Erythroblast (primary cell): Measurements from ENCODE around the gene NDUFAF8.

Experiments
- DNase-seq, 2 experiments: peaks; one replicate each; lab custom pipeline; 2025; lab: John Stamatoyannopoulos, UW
- GATA1 ChIP-seq: IDR thresholded peaks from 2 replicates; pipeline ENCODE4 v1.6.1; 2011; ENCODE audit warnings: low read depth, mild to moderate bottlenecking, control low read depth, low read length, moderate library complexity
- POLR2A ChIP-seq: IDR thresholded peaks from 2 replicates; pipeline ENCODE4 v1.6.1; 2011; ENCODE audit warnings: mild to moderate bottlenecking, low read length

NDUFAF8 gene

DNA sequence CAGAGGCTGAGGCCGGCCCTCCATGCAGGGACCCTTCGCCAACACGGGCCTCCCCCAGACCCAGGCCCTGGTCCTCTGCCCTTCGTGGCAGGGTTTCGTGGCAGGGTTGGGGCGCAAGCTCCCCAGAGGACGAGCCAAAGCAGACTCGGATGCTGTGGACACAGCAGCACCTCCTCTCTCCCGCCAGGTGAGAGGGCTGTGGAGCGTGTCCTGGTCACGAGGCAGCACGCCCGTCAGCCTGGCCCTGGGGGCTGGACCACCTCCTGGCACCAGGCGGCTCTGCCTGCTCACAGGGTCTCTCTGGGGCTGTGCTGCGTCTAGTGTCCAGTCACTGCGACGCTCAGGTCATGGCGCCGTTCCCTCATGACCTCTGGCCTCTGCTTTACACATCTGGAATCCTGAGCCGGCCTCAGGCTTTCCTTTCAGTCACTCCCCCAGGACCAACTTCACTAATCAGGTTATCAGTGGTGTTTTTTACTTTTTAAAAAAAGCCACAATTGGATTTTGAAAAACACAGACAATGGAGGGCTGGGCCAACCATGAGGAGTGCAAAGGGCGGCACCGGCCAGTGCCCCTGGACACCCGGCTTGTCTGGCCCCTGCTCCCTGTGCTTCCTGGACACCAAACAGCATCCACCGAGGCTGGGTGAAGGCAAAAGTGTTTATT is 5.4 kb downstream of the NDUFAF8 start:
- no peak for TF ChIP-seq GATA1
- TF ChIP-seq POLR2A = peak; percentile 42
- DNase-seq = no peak

DNA sequence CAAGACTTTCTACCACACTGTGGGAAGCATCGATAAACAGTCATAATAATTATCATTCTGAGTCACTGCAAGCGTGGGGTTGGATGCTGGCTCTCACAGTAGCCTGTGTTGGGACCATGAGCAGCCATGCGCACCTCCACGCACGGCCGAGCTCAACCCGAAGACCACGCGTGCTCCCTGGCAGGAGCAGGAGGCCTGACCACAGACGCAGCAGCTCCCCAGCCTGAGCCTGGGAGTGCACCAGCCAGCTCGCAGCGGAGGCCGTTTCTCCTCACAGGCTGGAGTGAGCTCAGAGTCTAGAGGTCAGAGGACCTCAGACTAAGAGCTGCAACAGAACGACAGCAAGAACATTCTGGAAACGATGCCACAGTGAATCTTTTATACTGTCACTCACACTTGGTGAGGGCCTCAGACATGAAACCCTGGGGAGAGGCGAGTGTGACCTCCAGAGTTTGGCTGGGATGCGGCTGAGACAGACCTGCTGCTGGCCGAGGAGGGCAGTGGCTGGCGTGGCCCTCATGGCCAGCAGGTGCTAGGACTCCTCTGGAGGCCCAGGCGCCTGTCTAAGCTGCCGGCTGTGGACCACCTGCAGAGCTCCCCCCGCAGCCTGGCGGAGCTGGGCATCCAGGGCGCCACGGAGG is 6.0 kb downstream of the NDUFAF8 start:
- no peak for TF ChIP-seq GATA1
- TF ChIP-seq POLR2A = no peak
- DNase-seq = no peak

DNA sequence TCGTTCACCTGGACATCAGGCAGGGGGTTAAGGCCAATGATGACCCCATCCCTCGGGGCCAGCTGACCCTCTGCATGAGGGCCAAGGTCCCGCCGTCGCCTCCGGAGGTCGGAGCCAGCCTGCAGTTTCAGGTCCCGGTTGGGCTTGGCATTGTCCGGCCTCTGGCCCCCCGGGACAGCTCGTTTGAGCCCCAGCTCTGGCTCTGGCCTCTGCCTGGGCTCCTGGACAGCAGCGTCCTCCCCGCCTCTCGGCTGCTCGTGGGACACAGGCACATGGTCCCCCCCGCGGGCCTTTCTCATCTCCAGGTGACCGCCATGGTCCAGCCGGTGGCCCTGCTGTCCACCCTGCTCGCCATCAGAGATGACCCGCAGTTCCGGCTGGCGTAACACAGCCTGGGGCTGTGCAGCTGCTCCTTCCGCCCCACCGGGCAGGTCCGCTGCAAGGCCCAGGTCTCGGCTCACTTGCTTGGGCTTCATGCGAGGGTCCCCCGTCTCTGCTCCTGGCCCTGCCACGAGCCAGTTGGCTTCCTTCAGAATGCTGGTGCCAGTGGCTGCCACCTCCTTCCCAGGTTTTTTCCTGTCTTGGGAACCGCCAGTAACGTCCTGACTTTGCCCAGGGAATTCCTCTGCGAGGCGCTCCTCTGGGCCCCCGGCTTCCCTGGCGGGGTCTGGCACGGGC is 6.7 kb downstream of the NDUFAF8 start:
- DNase-seq = no peak
- no peak for TF ChIP-seq POLR2A
- TF ChIP-seq GATA1 = no peak

DNA sequence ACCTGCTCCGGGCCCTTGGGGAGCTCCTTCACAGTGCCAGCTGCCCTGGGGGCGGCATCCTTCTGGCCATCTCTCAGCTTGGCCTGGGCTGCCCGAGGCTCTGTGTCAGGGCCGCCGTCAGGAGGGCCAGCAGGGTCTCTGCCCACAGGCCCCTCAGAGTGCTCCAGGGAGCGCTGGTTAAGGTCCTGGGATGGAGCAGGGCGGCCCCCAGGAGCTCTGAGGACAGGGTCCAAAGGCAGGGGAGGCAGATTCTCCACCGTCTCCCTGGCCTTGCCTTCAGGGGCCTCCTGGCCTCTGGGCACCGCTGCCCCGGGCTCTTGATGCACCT is 7.2 kb downstream of the NDUFAF8 start:
- TF ChIP-seq POLR2A (no peak), GATA1 (no peak)
- no peak for DNase-seq

DNA sequence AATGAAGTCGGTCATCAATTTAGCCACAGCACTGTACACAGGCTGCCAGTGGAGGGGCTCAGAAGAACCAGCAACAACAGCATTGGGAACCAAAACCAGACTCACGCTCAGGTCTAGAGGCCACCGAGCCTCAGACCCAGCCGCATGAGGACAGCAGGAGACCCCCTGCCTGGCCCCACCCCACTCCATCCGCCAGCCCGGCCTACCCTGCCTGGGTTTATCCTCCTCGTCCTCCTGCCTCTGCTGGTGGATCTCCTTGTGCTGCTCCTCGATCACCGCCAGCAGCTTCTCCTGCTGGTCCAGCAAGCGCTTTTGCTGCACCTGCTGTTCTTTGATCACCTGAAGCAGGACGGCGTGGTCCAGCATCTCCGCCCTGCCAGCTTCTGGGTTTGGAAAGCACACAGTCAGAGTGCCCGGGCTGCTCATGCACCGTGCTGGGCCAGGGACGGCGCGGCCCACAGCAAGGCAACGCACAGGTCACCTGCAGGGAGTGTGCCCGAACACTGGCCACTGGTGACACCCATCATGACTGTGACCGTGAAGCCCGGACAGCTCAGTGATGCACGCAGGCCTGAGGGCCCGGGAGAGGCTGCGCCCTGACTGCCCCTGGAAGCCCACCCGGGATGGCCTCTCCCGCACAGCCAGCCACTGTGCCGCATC is 7.7 kb downstream of the NDUFAF8 start:
- TF ChIP-seq POLR2A (no peak), GATA1 (no peak)
- no peak for DNase-seq

DNA sequence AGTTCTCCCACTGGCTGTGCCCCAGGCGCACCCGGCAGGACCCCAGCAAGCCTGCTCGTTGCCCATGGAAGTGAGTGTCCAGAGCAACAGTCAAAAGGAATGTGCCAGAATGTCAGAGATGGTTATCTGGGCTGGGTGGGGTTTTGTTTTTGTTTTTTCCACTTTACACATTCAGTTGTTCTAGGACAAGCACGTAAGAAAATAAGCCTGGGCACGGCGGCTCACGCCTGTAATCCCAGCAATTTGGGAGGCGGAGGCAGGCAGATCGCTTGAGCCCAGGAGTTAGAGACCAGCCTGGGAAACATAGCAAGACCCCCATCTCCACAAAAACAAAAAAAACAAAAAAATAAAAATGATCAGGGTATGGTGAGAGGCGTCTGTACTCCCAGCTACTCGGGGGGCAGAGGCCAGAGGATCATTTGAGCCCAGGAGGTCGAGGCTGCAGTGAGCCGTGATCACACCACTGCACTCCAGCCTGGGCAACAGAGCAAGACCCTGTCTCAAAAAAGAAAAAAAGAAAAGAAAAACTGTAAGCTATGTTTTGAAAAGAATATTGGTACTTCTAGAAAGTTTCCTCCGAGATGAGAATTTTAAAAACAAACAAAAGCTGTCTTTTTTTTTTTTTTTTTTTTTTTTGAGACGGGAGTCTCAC is 8.3 kb downstream of the NDUFAF8 start:
- TF ChIP-seq GATA1 = no peak
- no peak for TF ChIP-seq POLR2A
- DNase-seq = no peak

DNA sequence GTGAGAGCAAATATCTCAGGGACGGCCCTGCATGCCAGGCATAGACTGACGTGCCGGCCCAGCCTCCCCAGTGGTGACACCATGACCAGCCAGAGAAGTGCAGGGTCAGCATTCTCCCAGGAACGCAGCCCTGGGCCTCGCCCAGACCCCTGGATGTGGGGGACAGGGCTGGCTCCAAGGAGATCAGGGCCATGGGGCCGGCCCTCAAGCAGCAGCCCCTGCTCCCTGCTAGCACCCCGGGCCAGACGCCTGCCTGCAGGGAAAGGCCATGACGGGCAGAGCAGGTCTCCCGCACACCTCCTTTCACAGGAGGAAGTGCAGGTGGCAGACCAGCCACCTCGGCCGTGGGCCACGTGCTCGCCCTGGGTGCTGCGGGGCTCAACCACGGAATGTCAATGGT is 9.5 kb downstream of the NDUFAF8 start:
- no peak for DNase-seq
- no peak for TF ChIP-seq GATA1
- no peak for TF ChIP-seq POLR2A

DNA sequence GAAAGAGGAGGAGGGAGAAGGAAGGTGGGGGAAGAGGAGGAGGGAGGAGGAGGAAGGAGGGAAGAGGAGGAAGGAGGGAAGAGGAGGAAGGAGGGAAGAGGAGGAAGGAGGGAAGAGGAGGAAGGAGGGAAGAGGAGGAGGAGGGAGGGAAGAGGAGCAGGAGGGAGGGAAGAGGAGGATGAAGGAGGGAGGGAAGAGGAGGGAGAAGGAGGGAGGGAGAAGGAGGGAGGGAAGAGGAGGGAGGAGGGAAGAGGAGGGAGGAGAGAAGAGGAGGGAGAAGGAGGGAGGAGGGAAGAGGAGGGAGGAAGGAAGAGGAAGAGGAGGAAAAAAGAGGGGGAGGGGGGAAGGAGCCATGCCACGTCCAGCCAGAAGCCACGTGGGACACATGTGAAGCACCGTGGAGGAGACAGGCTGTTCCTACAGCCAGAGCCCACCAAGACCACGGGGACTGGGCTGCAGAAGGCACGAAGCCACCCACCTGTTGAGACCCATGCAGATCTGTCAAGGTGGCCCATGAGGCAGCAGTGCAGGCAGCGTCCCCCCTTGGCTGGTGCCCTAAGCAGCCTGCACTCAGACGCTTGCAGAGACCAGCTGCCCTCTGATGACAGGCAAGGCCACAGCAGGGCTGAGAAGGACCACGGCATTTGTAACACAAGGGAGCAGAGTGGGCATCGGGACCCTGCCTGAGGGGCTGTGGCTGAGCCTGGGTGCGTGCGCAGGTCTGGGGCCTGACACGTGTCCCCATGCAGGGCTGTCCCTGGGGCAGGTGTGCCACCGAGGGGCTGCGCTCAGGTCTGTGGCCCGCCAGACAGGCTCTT is 10.3 kb downstream of the NDUFAF8 start:
- TF ChIP-seq GATA1 = no peak
- TF ChIP-seq POLR2A = no peak
- peak in 1 of 2 experiments; percentile 37 for DNase-seq

DNA sequence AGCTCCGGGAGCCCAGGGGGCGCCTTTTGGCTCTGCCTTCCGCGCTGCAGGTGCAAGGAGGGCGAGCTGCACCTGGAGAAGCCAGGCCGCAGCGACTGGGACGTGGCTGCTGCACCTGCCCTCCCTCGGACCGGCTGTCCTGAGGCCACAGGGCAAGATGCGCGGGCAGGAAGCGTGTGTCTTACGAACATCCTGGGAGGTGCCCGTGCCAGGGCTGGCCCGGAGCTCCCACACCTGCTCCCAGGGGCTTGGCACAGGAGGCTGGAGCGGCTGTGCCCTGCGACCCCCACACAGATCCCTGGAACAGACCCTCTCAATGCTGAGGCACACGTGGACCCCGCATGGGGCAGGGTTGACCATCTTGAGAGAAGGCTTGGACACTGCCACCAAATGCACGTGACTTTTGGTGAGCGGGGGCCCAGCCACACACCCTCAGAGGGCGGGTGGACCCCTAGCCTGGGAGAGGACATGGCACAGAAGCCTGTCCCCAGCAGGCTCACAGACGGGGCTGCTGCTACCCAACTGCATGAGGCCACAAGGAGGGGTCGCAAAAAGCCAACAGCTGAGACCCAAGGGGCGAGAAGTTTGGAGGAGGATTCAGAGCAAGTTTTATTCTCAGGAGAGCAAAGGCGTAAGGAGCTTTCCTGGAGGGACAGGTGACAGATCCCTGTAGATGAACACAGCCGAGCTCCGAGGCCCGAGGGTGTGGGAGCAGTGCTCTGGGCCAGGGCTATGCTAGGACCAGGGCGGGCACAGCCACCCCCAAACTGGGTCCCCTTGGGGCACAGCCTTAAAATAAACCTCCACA is 11.4 kb downstream of the NDUFAF8 start:
- TF ChIP-seq POLR2A (no peak), GATA1 (no peak)
- DNase-seq = no peak

DNA sequence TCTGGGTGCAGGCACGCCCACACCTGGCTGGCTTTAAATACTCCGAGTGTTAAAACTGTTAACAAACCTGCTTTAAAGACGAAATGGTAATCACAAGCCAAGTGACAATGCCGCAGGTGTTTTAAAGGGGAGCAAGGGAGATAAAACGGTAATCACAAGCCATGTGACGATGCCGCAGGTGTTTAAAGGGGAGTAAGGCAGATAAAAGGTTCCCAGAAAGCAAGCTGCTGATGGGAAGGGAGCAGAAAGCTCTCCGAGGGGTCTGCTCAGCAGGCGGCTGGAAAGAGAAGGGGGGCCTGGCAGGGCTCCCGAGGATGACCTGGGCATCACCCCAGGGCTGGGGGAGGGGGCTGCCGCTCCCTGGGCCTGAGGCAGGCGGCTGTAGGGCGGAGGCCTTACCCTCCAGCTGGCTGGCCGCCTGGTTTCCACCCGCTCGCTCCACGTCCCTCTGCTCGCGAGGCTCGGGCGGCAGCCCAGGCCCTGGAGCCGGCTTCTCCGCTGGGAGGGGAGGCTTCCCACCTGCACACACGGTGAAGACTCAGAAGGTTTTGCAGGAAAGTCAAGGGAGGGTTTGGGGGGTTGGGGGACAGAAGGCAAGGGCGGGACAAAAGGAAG is 12.1 kb downstream of the NDUFAF8 start:
- no peak for DNase-seq
- TF ChIP-seq GATA1 = no peak
- TF ChIP-seq POLR2A = no peak

DNA sequence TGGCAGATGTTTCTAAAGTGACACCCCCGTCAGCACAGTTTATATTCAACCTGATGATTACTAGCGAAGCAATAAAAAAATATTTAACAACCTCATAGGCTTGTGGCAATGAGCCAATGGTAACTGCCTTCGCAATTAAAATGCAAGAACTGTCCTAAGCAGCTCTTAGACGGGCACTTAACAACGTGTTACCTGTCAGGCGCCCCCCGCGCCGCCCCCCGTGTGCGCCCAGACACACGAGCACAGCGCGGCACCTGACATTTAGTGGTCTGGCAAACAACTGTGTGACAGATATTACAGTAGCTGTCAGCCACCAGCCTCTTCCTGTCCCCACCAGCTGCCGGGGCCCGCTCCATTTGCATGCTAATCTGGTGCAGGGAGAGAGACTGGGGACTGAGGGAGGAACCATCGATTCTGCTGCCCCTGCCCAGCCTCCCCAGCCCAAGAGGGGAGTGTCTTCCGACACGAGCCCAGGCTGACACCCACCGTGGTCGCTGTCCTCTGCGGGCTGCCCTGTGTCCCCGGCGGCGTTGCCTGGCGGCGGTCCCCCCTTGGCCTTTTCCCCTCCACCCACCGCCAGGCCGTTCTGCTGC is 12.7 kb downstream of the NDUFAF8 start:
- DNase-seq = no peak
- no peak for TF ChIP-seq GATA1
